H9 (cell line): ENCODE measurements around the gene LCMT1. TPM values are rescaled to one million over a fixed set of nuclear protein-coding genes. Genes with fewer than 3 reads are reported as not detected.

Experiments used
- DNase-seq: peaks from one replicate; pipeline ENCODE4 v3.0.0-alpha.2; 2017
- H2AFZ ChIP-seq: one replicate; pipeline ENCODE4 v1.6.1; 2013; ENCODE audit warnings: mild to moderate bottlenecking, low read length, control low read depth, moderate library complexity
- H2AK5ac ChIP-seq: 2 replicates; pipeline ENCODE4 v1.6.1; 2013; ENCODE audit warnings: low read length, control low read depth, mixed read lengths; ENCODE audit not compliant: insufficient read length
- H2BK120ac ChIP-seq: one replicate; pipeline ENCODE4 v1.6.1; 2013; ENCODE audit warnings: low read depth, mild to moderate bottlenecking, low read length, control low read depth, inconsistent platforms; ENCODE audit not compliant: poor library complexity, severe bottlenecking
- H2BK12ac ChIP-seq: 2 replicates; pipeline ENCODE4 v1.6.1; 2013; ENCODE audit warnings: low read length, control low read depth, mixed read lengths, low read depth; ENCODE audit not compliant: insufficient read length
- H2BK15ac ChIP-seq: 2 replicates; pipeline ENCODE4 v1.6.1; 2013; ENCODE audit warnings: low read depth, low read length, control low read depth
- H2BK20ac ChIP-seq: one replicate; pipeline ENCODE4 v1.6.1; 2013; ENCODE audit warnings: low read depth, mild to moderate bottlenecking, low read length, control low read depth, inconsistent platforms; ENCODE audit not compliant: poor library complexity, severe bottlenecking
- H2BK5ac ChIP-seq: 2 replicates; pipeline ENCODE4 v1.6.1; 2013; ENCODE audit warnings: low read length, control low read depth, mixed read lengths; ENCODE audit not compliant: insufficient read length
- H3K14ac ChIP-seq: 2 replicates; pipeline ENCODE4 v1.6.1; 2013; ENCODE audit warnings: low read length, control low read depth; ENCODE audit not compliant: insufficient read depth
- H3K18ac ChIP-seq: 2 replicates; pipeline ENCODE4 v1.6.1; 2013; ENCODE audit warnings: low read depth, mild to moderate bottlenecking, mixed read lengths, low read length, control low read depth; ENCODE audit not compliant: insufficient read length
- H3K23ac ChIP-seq: 2 replicates; pipeline ENCODE4 v1.6.1; 2013; ENCODE audit warnings: low read length, control low read depth, mixed read lengths, low read depth; ENCODE audit not compliant: insufficient read length
- H3K23me2 ChIP-seq: 2 replicates; pipeline ENCODE4 v1.6.1; 2013; ENCODE audit warnings: low read depth, mild to moderate bottlenecking, mixed read lengths, low read length, control low read depth; ENCODE audit not compliant: insufficient read length, poor library complexity, severe bottlenecking
- H3K27ac ChIP-seq: 2 replicates; pipeline ENCODE4 v1.5.1; 2013; ENCODE audit warnings: low read length, control low read depth, mixed read lengths, low read depth; ENCODE audit not compliant: insufficient read length
- H3K27me3 ChIP-seq: 2 replicates; pipeline ENCODE4 v1.6.1; 2013; ENCODE audit warnings: low read length, control low read depth, inconsistent platforms; ENCODE audit not compliant: insufficient read depth
- H3K4ac ChIP-seq: 2 replicates; pipeline ENCODE4 v1.6.1; 2013; ENCODE audit warnings: low read depth, mild to moderate bottlenecking, control low read depth, inconsistent platforms, low read length, moderate library complexity
- H3K4me1 ChIP-seq: 2 replicates; pipeline ENCODE4 v1.6.1; 2013; ENCODE audit warnings: low read length, control low read depth, inconsistent platforms; ENCODE audit not compliant: insufficient read depth
- H3K4me2 ChIP-seq: 2 replicates; pipeline ENCODE4 v1.6.1; 2013; ENCODE audit warnings: low read length, control low read depth, mixed read lengths; ENCODE audit not compliant: insufficient read length, insufficient read depth
- H3K56ac ChIP-seq: 2 replicates; pipeline ENCODE4 v1.6.1; 2013; ENCODE audit warnings: low read depth, mild to moderate bottlenecking, mixed read lengths, low read length, control low read depth; ENCODE audit not compliant: insufficient read length
- H3K79me1 ChIP-seq: 2 replicates; pipeline ENCODE4 v1.6.1; 2013; ENCODE audit warnings: low read depth, mild to moderate bottlenecking, moderate library complexity, low read length, control low read depth, inconsistent platforms; ENCODE audit not compliant: insufficient read depth, poor library complexity, severe bottlenecking
- H3K79me2 ChIP-seq: 2 replicates; pipeline ENCODE4 v1.6.1; 2013; ENCODE audit warnings: low read length, control low read depth, inconsistent platforms; ENCODE audit not compliant: insufficient read depth
- H3K9ac ChIP-seq: 2 replicates; pipeline ENCODE4 v1.6.1; 2013; ENCODE audit warnings: low read length, control low read depth, mixed read lengths; ENCODE audit not compliant: insufficient read length; ENCODE audit errors: extremely low read depth
- H3K9me3 ChIP-seq: one replicate; pipeline ENCODE4 v1.6.1; 2013; ENCODE audit warnings: low read depth, low read length, inconsistent platforms; ENCODE audit not compliant: control insufficient read depth
- H3T11ph ChIP-seq: one replicate; pipeline ENCODE4 v1.6.1; 2013; ENCODE audit warnings: mild to moderate bottlenecking, low read length, control low read depth, inconsistent platforms
- H4K20me1 ChIP-seq: one replicate; pipeline ENCODE4 v1.6.1; 2013; ENCODE audit not compliant: control insufficient read depth, insufficient read length, insufficient read depth
- H4K5ac ChIP-seq: 2 replicates; pipeline ENCODE4 v1.6.1; 2013; ENCODE audit warnings: low read depth, mild to moderate bottlenecking, mixed read lengths, low read length, control low read depth; ENCODE audit not compliant: insufficient read length
- H4K8ac ChIP-seq: replicated peaks from 2 replicates; pipeline ENCODE4 v1.6.1; 2013; ENCODE audit warnings: low read length, control low read depth, mixed read lengths, low read depth; ENCODE audit not compliant: insufficient read length
- H4K91ac ChIP-seq: 2 replicates; pipeline ENCODE4 v1.6.1; 2013; ENCODE audit warnings: low read depth, mild to moderate bottlenecking, moderate library complexity, mixed read lengths, low read length, control low read depth; ENCODE audit not compliant: insufficient read length
- H3K27ac Mint-ChIP-seq, 3 experiments: 2 replicates in 2 of 3; 3 replicates in 1 of 3; pipeline ENCODE4 v1.8.0; 2020 to 2021; ENCODE audit warnings: mixed read lengths in 3 of 3, mild to moderate bottlenecking in 1 of 3, moderate library complexity in 1 of 3
- H3K27me3 Mint-ChIP-seq: 2 replicates; pipeline ENCODE4 v1.8.0; 2021; ENCODE audit warnings: low read depth, mild to moderate bottlenecking, moderate library complexity, mixed read lengths
- H3K36me3 Mint-ChIP-seq, 3 experiments: 2 replicates in 2 of 3; 3 replicates in 1 of 3; pipeline ENCODE4 v1.8.0; 2020 to 2021; ENCODE audit warnings: low read depth in 3 of 3, mixed read lengths in 3 of 3; ENCODE audit not compliant: insufficient read depth in 1 of 3
- H3K4me1 Mint-ChIP-seq, 2 experiments: 2 replicates each; pipeline ENCODE4 v1.8.0; 2020; ENCODE audit warnings: mixed read lengths in 2 of 2
- H3K4me3 Mint-ChIP-seq, 2 experiments: 2 replicates in 1 of 2; 3 replicates in 1 of 2; pipeline ENCODE4 v1.8.0; 2020 to 2021; ENCODE audit warnings: mild to moderate bottlenecking in 2 of 2, mixed read lengths in 2 of 2, moderate library complexity in 1 of 2
- H3K9me3 Mint-ChIP-seq, 2 experiments: 2 replicates in 1 of 2; 3 replicates in 1 of 2; pipeline ENCODE4 v1.8.0; 2020; ENCODE audit warnings: mild to moderate bottlenecking in 2 of 2, mixed read lengths in 2 of 2, moderate library complexity in 1 of 2
- WGBS: extraction: QIAGEN DNeasy Blood & Tissue Kit; methylation state at CpG from one replicate; pipeline ENCODE4 v1.1.7; 2013; ENCODE audit warnings: missing lambda C conversion rate, low lambda C conversion rate, mixed read lengths; ENCODE audit not compliant: insufficient read length; ENCODE audit errors: extremely low coverage; 5-methylcytosine and 5-hydroxymethylcytosine counted together
- total RNA-seq: library from RNA; stranded (reverse); gene quantifications from 2 replicates; pipeline ENCODE4 v1.2.1, GENCODE V29; 2021
- TF ChIP-seq, protein P1 (sequence below): fragments of 200-600 bp; sonication (generic); conservative IDR thresholded peaks from 3 replicates; pipeline ENCODE4 v1.8.0; 2021; ENCODE audit warnings: antibody characterized with exemption, mild to moderate bottlenecking

The LCMT1 gene
- total RNA-seq, 1 experiment from 2014 or later, result 81.2 TPM

DNA sequence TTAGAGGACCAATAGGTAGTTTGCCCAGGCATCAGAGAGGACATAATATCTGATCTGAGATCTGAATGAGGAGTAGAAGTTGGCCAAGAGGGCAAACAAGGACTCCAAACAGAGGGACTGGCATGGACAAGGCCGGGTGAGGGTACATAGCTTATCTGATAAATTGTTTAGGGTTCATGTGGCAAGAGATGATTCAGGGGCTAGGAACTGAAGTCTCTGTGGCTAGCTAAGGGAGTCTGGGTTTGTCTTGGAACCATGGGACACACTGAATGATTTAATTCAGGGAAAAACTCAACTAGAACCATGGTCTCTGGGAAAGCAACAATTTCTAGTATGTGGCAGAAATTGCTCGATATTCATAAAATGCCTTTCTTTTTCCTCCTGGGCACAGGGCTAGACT lies 101.1 kb downstream of the LCMT1 start:
- no peak overlapping the region for H3K14ac ChIP-seq
- no peak overlapping the region for H3K4me2 ChIP-seq
- no peaks in the 10 kb centered on the region for H4K20me1 ChIP-seq
- WGBS, result no CpG with 5 or more reads among the region's 2 CpGs
- no peak overlapping the region for H4K5ac ChIP-seq
- no peaks in the 10 kb centered on the region for H3K9me3 ChIP-seq
- no peaks in the 10 kb centered on the region for H3K4me1 ChIP-seq
- H2AK5ac ChIP-seq, result no peak overlapping the region
- no peak overlapping the region for H3K9ac ChIP-seq
- no peak overlapping the region for H4K91ac ChIP-seq
- no peaks in the 10 kb centered on the region for H3K23me2 ChIP-seq
- H3K27me3 ChIP-seq, result no peaks in the 10 kb centered on the region
- H3K18ac ChIP-seq, result no peak overlapping the region
- no peak for DNase-seq
- H3K79me2 ChIP-seq, result no peaks in the 10 kb centered on the region
- no peak overlapping the region for H3K4ac ChIP-seq
- no peak overlapping the region for H3K23ac ChIP-seq
- H3K56ac ChIP-seq, result no peak overlapping the region
- no peak overlapping the region for H4K8ac ChIP-seq
- no peak overlapping the region for H2AFZ ChIP-seq
- no peak overlapping the region for H2BK20ac ChIP-seq
- no peak overlapping the region for H3K27ac ChIP-seq
- H2BK15ac ChIP-seq, result no peak overlapping the region
- no peak overlapping the region for H2BK120ac ChIP-seq
- no peaks in the 10 kb centered on the region for H3K79me1 ChIP-seq
- Mint-ChIP-seq H3K9me3 (no peaks in the 10 kb centered on the region; a peak in 1 of 5 replicates), H3K27me3 (peaks cover 4% of the 10 kb centered on the region; the same call in 1 of the 2 replicates), H3K27ac (no peak overlapping the region), H3K36me3 (no peaks in the 10 kb centered on the region), H3K4me3 (no peak overlapping the region), H3K4me1 (no peaks in the 10 kb centered on the region)
- no peak overlapping the region for H3T11ph ChIP-seq
- H2BK5ac ChIP-seq, result no peak overlapping the region
- TF ChIP-seq, protein P1, sequence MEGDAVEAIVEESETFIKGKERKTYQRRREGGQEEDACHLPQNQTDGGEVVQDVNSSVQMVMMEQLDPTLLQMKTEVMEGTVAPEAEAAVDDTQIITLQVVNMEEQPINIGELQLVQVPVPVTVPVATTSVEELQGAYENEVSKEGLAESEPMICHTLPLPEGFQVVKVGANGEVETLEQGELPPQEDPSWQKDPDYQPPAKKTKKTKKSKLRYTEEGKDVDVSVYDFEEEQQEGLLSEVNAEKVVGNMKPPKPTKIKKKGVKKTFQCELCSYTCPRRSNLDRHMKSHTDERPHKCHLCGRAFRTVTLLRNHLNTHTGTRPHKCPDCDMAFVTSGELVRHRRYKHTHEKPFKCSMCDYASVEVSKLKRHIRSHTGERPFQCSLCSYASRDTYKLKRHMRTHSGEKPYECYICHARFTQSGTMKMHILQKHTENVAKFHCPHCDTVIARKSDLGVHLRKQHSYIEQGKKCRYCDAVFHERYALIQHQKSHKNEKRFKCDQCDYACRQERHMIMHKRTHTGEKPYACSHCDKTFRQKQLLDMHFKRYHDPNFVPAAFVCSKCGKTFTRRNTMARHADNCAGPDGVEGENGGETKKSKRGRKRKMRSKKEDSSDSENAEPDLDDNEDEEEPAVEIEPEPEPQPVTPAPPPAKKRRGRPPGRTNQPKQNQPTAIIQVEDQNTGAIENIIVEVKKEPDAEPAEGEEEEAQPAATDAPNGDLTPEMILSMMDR, result no peak
- H2BK12ac ChIP-seq, result no peak overlapping the region
